Measurements from ENCODE around the gene NCF4. TPM values are rescaled to one million over a fixed set of nuclear protein-coding genes. Genes with fewer than 3 reads are reported as not detected.

The NCF4 gene
- total RNA-seq, 1 experiment from 2014 or later = not detected

GRCh38 chr22:36862251-36863242 lies 1.7 kb downstream of the NCF4 start:
- no peak for DNase-seq (ENCODE audit: low spot score)
- BruUV-seq (replicated peaks) = no TSS peak
- Histone ChIP-seq H3K36me3 (ENCODE audit: insufficient read depth, low read length, poor library complexity, severe bottlenecking) (no peaks in the 10 kb centered on the region), H3K27ac (ENCODE audit: low read depth, low read length, poor library complexity, severe bottlenecking) (no peak overlapping the region), H3K9me3 (ENCODE audit: low read depth, low read length, poor library complexity, severe bottlenecking) (no peaks in the 10 kb centered on the region), H3K4me1 (ENCODE audit: insufficient read depth, low read length, poor library complexity, severe bottlenecking) (no peaks in the 10 kb centered on the region), H3K27me3 (replicated peaks; ENCODE audit: insufficient read depth, low read depth, low read length, poor library complexity) (peaks cover 18% of the 10 kb centered on the region), H3K4me3 (ENCODE audit: low read depth, low read length, poor library complexity, severe bottlenecking) (no peak overlapping the region)
- no peak for TF ChIP-seq EZH2 (IDR thresholded peaks at IDR 0.05; ENCODE audit: borderline replicate concordance, low read depth, low read length, poor library complexity, severe bottlenecking)
- TF ChIP-seq CTCF (conservative IDR thresholded peaks at IDR 0.05; ENCODE audit: low read depth, low read length) = no peak
- POLR2A ChIA-PET (ENCODE audit: low non-redundant PET) = no interaction called here
- CTCF ChIA-PET = no interaction called here
- intact Hi-C loops (cut with micrococcal nuclease; ENCODE audit: unreplicated experiment) = no loop called here

- TF ChIP-seq EZH2 (IDR thresholded peaks at IDR 0.05; ENCODE audit: borderline replicate concordance, low read depth, low read length, poor library complexity, severe bottlenecking) = no peak
- no peak for TF ChIP-seq CTCF (conservative IDR thresholded peaks at IDR 0.05; ENCODE audit: low read depth, low read length)
- no peak for DNase-seq (ENCODE audit: low spot score)
- no TSS peak for BruUV-seq (replicated peaks)
- ChIA-PET POLR2A (ENCODE audit: low non-redundant PET) (no interaction called here), CTCF (no interaction called here)
- H3K27me3 ChIP-seq (replicated peaks; ENCODE audit: insufficient read depth, low read depth, low read length, poor library complexity) = peaks cover 13% of the 10 kb centered on the region
- no peak overlapping the region for H3K27ac ChIP-seq (ENCODE audit: low read depth, low read length, poor library complexity, severe bottlenecking)
- no peaks in the 10 kb centered on the region for H3K4me1 ChIP-seq (ENCODE audit: insufficient read depth, low read length, poor library complexity, severe bottlenecking)
- H3K36me3 ChIP-seq (ENCODE audit: insufficient read depth, low read length, poor library complexity, severe bottlenecking) = no peaks in the 10 kb centered on the region
- no peak overlapping the region for H3K4me3 ChIP-seq (ENCODE audit: low read depth, low read length, poor library complexity, severe bottlenecking)
- H3K9me3 ChIP-seq (ENCODE audit: low read depth, low read length, poor library complexity, severe bottlenecking) = no peaks in the 10 kb centered on the region
- intact Hi-C loops (cut with micrococcal nuclease; ENCODE audit: unreplicated experiment) = no loop called here
Measured at GRCh38 chr22:36863281-36863680, 2.5 kb downstream of the NCF4 start.

GRCh38 chr22:36863979-36864378 lies 3.2 kb downstream of the NCF4 start:
- Histone ChIP-seq H3K4me1 (ENCODE audit: insufficient read depth, low read length, poor library complexity, severe bottlenecking) (no peaks in the 10 kb centered on the region), H3K36me3 (ENCODE audit: insufficient read depth, low read length, poor library complexity, severe bottlenecking) (no peaks in the 10 kb centered on the region), H3K27me3 (replicated peaks; ENCODE audit: insufficient read depth, low read depth, low read length, poor library complexity) (peaks cover 13% of the 10 kb centered on the region), H3K27ac (ENCODE audit: low read depth, low read length, poor library complexity, severe bottlenecking) (no peak overlapping the region), H3K9me3 (ENCODE audit: low read depth, low read length, poor library complexity, severe bottlenecking) (no peaks in the 10 kb centered on the region), H3K4me3 (ENCODE audit: low read depth, low read length, poor library complexity, severe bottlenecking) (no peak overlapping the region)
- POLR2A ChIA-PET (ENCODE audit: low non-redundant PET) = no interaction called here
- TF ChIP-seq EZH2 (IDR thresholded peaks at IDR 0.05; ENCODE audit: borderline replicate concordance, low read depth, low read length, poor library complexity, severe bottlenecking) (no peak), CTCF (conservative IDR thresholded peaks at IDR 0.05; ENCODE audit: low read depth, low read length) (no peak)
- BruUV-seq (replicated peaks) = no TSS peak
- no peak for DNase-seq (ENCODE audit: low spot score)
- intact Hi-C loops (cut with micrococcal nuclease; ENCODE audit: unreplicated experiment) = no loop called here
- CTCF ChIA-PET = no interaction called here
